ENCODE measurements around the gene DNLZ.

DNLZ gene

GRCh38 chr9:136316896-136317676 is 46.5 kb downstream of the DNLZ start:
- no peak for DNase-seq (ENCODE audit: low read depth in 3 of 3)

GRCh38 chr9:136316271-136316751 is 47.2 kb downstream of the DNLZ start:
- no peak for DNase-seq (ENCODE audit: low read depth in 3 of 3)

GRCh38 chr9:136314944-136315343 is 48.6 kb downstream of the DNLZ start:
- no peak for DNase-seq (ENCODE audit: low read depth in 3 of 3)

GRCh38 chr9:136314056-136314416 is 49.5 kb downstream of the DNLZ start:
- DNase-seq (ENCODE audit: low read depth in 3 of 3), result no peak

- no peak for DNase-seq (ENCODE audit: low read depth in 3 of 3)
Observed at GRCh38 chr9:136313111-136314055, 50.2 kb downstream of the DNLZ start.

- DNase-seq (ENCODE audit: low read depth in 3 of 3), result no peak
Observed at GRCh38 chr9:136312436-136312835, 51.1 kb downstream of the DNLZ start.

- DNase-seq (ENCODE audit: low read depth in 3 of 3), result no peak
Observed at GRCh38 chr9:136312009-136312375, 51.6 kb downstream of the DNLZ start.

- DNase-seq (ENCODE audit: low read depth in 3 of 3), result no peak
Observed at GRCh38 chr9:136311051-136312008, 52.2 kb downstream of the DNLZ start.

GRCh38 chr9:136310273-136311030 is 53.1 kb downstream of the DNLZ start:
- no peak for DNase-seq (ENCODE audit: low read depth in 3 of 3)

- DNase-seq (ENCODE audit: low read depth in 3 of 3), result no peak
Observed at GRCh38 chr9:136309806-136310220, 53.7 kb downstream of the DNLZ start.

All from stimulated activated CD4-positive, alpha-beta T cell treated with anti-CD3 and anti-CD28 coated beads, TNF-alpha, amount 100 ng/mL, for 48 hours (primary cell).